Smooth muscle cell (in vitro differentiated cells): ENCODE measurements around the gene RPL37. TPM values are rescaled to one million over a fixed set of nuclear protein-coding genes. Genes with fewer than 3 reads are reported as not detected.
"Not testable (repeated sequence)": the region's sequence is repeated elsewhere in the genome, so short reads cannot be mapped to it uniquely, and the experiment has no call there.

Experiments
- DNase-seq: peaks from one replicate; lab custom pipeline; 2025; ENCODE audit not compliant: unreplicated experiment; lab: John Stamatoyannopoulos, UW
- H2AFZ ChIP-seq: fragments of 200-600 bp; sonication (generic); 2 replicates; pipeline ENCODE4 v1.6.0; 2016; ENCODE audit warnings: antibody characterized with exemption, low read depth, mild to moderate bottlenecking
- H3F3A ChIP-seq: fragments of 200-600 bp; sonication (generic); 2 replicates; pipeline ENCODE4 v1.6.0; 2017; ENCODE audit warnings: antibody characterized with exemption, low read depth
- H3K27ac ChIP-seq: fragments of 200-600 bp; sonication (generic); 2 replicates; pipeline ENCODE4 v1.5.1; 2016; ENCODE audit warnings: low read depth, mild to moderate bottlenecking
- H3K27me3 ChIP-seq: fragments of 200-600 bp; sonication (generic); 2 replicates; pipeline ENCODE4 v1.6.1; 2016; ENCODE audit warnings: low read depth, mild to moderate bottlenecking
- H3K36me3 ChIP-seq: fragments of 200-600 bp; sonication (generic); 2 replicates; pipeline ENCODE4 v1.5.1; 2016; ENCODE audit warnings: low read depth
- H3K4me1 ChIP-seq: fragments of 200-600 bp; sonication (generic); 2 replicates; pipeline ENCODE4 v1.5.1; 2016; ENCODE audit warnings: low read depth
- H3K4me2 ChIP-seq: fragments of 200-600 bp; sonication (generic); 2 replicates; pipeline ENCODE4 v1.6.0; 2016; ENCODE audit warnings: mild to moderate bottlenecking
- H3K4me3 ChIP-seq: fragments of 200-600 bp; sonication (generic); 2 replicates; pipeline ENCODE4 v1.5.1; 2016; ENCODE audit warnings: mild to moderate bottlenecking
- H3K79me2 ChIP-seq: fragments of 200-600 bp; sonication (generic); 2 replicates; pipeline ENCODE4 v1.6.0; 2016; ENCODE audit warnings: low read depth, mild to moderate bottlenecking
- H3K9ac ChIP-seq: fragments of 200-600 bp; sonication (generic); 2 replicates; pipeline ENCODE4 v1.6.0; 2016; ENCODE audit warnings: low read depth
- H3K9me3 ChIP-seq: fragments of 200-600 bp; sonication (generic); replicated peaks from 2 replicates; pipeline ENCODE4 v1.5.1; 2016; ENCODE audit warnings: low read depth
- H4K20me1 ChIP-seq: fragments of 200-600 bp; sonication (generic); 2 replicates; pipeline ENCODE4 v1.6.0; 2016; ENCODE audit warnings: low read depth
- CTCF ChIP-seq: fragments of 200-600 bp; sonication (generic); IDR thresholded peaks from 2 replicates; pipeline ENCODE4 v1.5.1; 2017; ENCODE audit warnings: borderline replicate concordance, mild to moderate bottlenecking, antibody characterized with exemption; ENCODE audit not compliant: insufficient read depth, poor library complexity, severe bottlenecking
- WGBS: methylation state at CpG from one replicate; pipeline ENCODE4 v1.1.7; 2016; ENCODE audit warnings: low lambda C conversion rate; 5-methylcytosine and 5-hydroxymethylcytosine counted together
- polyA plus RNA-seq: library from polyadenylated mRNA; unstranded; fragments of >200 nt; fragmentation: Nextera tagmentation; extraction: Ambion mirVana; gene quantifications from 2 replicates; pipeline ENCODE4 v1.2.1, GENCODE V29; 2016
- total RNA-seq: library from RNA; depleted of rRNA; stranded (reverse); fragments of >200 nt; gene quantifications from 2 replicates; pipeline ENCODE4 v1.2.3, GENCODE V29; 2014

The RPL37 gene
- total and polyA plus RNA-seq, 2 experiments from 2014 or later, result 228 to 594 TPM

GRCh38 chr5:40828021-40828631, 6.9 kb downstream of the RPL37 start:
- no peak for TF ChIP-seq CTCF
- H3K36me3 ChIP-seq, result peaks cover 27% of the 10 kb centered on the region
- H4K20me1 ChIP-seq, result peaks cover 78% of the 10 kb centered on the region

GRCh38 chr5:40827188-40827977, 7.6 kb downstream of the RPL37 start:
- H3K36me3 ChIP-seq, result peaks cover 24% of the 10 kb centered on the region
- WGBS, result 95% methylated on average over 14 of the region's 14 CpGs
- DNase-seq, result no peak
- no peak overlapping the region for H3K4me3 ChIP-seq
- peaks cover 70% of the 10 kb centered on the region for H4K20me1 ChIP-seq
- peaks cover 7% of the 10 kb centered on the region for H3K4me1 ChIP-seq
- peak overlapping the region; percentile 21 for H3K27ac ChIP-seq
- peaks cover 10% of the 10 kb centered on the region for H3K79me2 ChIP-seq
- H3K9me3 ChIP-seq, result no peaks in the 10 kb centered on the region
- no peak for TF ChIP-seq CTCF
- no peak overlapping the region for H3K4me2 ChIP-seq
- no peak overlapping the region for H3K9ac ChIP-seq
- H3F3A ChIP-seq, result peaks cover 28% of the 10 kb centered on the region
- H2AFZ ChIP-seq, result no peak overlapping the region
- no peaks in the 10 kb centered on the region for H3K27me3 ChIP-seq

More at GRCh38 chr5:40828021-40828631, 6.9 kb downstream of the RPL37 start:
- DNase-seq, result no peak
- Histone ChIP-seq H3K4me3 (no peak overlapping the region), H3K9ac (no peak overlapping the region), H3K79me2 (peaks cover 17% of the 10 kb centered on the region), H2AFZ (no peak overlapping the region), H3F3A (peaks cover 35% of the 10 kb centered on the region), H3K4me1 (peaks cover 13% of the 10 kb centered on the region), H3K4me2 (no peak overlapping the region), H3K27me3 (no peaks in the 10 kb centered on the region), H3K9me3 (no peaks in the 10 kb centered on the region), H3K27ac (peak overlapping the region; percentile 10)
- WGBS, result 96% methylated on average over 3 of the region's 3 CpGs

- Histone ChIP-seq H3K27ac (peak overlapping the region; percentile 21), H3K36me3 (peaks cover 16% of the 10 kb centered on the region), H3K4me1 (no peaks in the 10 kb centered on the region), H3K4me3 (no peak overlapping the region), H3F3A (peaks cover 20% of the 10 kb centered on the region), H3K4me2 (no peak overlapping the region), H3K9ac (no peak overlapping the region), H3K27me3 (no peaks in the 10 kb centered on the region), H2AFZ (no peak overlapping the region), H4K20me1 (peaks cover 63% of the 10 kb centered on the region), H3K79me2 (peaks cover 2% of the 10 kb centered on the region), H3K9me3 (no peaks in the 10 kb centered on the region)
- TF ChIP-seq CTCF, result no peak
- DNase-seq, result no peak
- whole genome bisulfite sequencing, result 93% methylated on average over 5 of the region's 5 CpGs
Measured at GRCh38 chr5:40826489-40827187, 8.4 kb downstream of the RPL37 start.

- Histone ChIP-seq H4K20me1 (peaks cover 52% of the 10 kb centered on the region), H3F3A (peaks cover 18% of the 10 kb centered on the region), H3K36me3 (peaks cover 14% of the 10 kb centered on the region)
- not testable (repeated sequence) for H3K4me1 ChIP-seq, H3K27ac ChIP-seq, H3K79me2 ChIP-seq, H3K27me3 ChIP-seq, H3K4me2 ChIP-seq, H3K9me3 ChIP-seq, H3K9ac ChIP-seq, H2AFZ ChIP-seq, H3K4me3 ChIP-seq, DNase-seq
- 93% methylated on average over 11 of the region's 11 CpGs for WGBS
Measured at GRCh38 chr5:40825461-40826043, 9.5 kb downstream of the RPL37 start.
